Stimulated activated CD8-positive, alpha-beta memory T cell treated with anti-CD3 and anti-CD28 coated beads, Interleukin-7, amount 100 ng/mL, for 24 hours (primary cell): ENCODE data around the gene DGAT2.

ENCODE experiments used
- DNase-seq: peaks from one replicate; pipeline ENCODE4 v3.0.0-alpha.2; 2020; ENCODE audit warnings: low read depth

Gene DGAT2

GRCh38 chr11:75801362-75802020, 32.9 kb downstream of the DGAT2 start:
- DNase-seq, result no peak

DNA sequence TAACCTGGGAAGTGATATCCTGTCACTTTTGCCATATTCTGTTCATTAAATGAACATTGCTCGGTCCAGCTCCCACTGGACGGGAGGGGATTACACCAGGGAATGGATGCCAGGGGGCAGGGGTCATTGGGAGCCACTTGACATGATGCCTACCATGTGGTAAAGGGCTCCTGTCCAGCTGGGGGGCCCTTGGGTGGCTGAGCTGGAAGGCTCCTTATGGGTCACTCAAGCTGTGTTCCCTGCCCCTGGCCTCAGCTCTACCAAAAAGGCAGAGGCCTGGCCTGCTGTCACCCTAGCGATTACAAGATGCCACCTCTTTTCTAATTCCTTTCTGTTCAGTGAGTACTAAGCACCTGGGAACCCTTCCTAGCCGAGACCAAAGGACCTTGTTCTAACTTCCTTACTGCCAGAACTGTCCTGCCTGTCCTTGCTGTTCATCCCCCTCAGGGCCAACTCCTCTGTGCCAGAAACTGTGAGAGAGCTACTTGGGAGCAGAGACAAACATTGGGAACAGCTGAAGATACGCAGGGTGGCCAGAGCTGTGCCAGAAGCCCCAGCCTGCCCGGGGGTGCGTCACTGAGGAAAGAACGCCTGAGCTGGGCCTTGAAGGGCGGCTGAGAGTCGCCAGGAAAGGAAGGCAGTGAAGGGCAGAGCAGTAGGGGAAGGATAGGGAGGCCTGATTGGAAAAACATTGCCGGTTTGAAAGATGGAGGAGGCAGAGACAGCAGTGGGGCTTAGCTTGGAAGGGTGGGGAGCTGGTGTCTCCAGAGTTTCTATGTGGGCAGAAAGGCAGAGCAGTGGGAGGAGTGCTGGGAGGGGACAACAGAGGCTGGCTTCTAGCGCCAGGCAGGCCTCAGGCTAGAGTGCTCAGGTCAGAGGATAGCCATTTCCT, 33.7 kb downstream of the DGAT2 start:
- DNase-seq, result no peak

GRCh38 chr11:75802913-75803820, 34.6 kb downstream of the DGAT2 start:
- peak; percentile 55 for DNase-seq

- DNase-seq, result no peak
Observed at GRCh38 chr11:75809111-75809510, 40.5 kb downstream of the DGAT2 start.

- DNase-seq, result no peak
Observed at GRCh38 chr11:75809991-75810390, 41.4 kb downstream of the DGAT2 start.

- no peak for DNase-seq
Observed at GRCh38 chr11:75810637-75811390, 42.2 kb downstream of the DGAT2 start.

DNA sequence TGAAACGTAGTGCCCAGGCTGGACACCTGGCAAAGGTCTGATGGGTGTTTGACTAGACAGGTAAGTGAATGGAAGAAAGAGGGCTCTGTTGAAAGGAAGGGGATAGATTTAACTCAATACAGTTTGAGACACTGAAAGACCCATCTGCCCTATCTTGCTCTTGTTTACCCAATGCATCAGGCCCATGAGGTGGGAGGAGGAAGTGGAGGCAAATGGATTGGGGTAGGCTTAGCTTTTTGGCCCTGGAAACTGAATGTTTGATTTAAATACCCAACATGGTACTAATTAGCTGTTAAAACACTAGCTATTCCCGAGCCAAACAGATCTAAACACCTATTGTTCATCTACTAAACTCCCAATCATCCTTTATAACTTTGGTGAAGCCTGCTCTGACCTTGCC, 42.9 kb downstream of the DGAT2 start:
- DNase-seq, result no peak

DNA sequence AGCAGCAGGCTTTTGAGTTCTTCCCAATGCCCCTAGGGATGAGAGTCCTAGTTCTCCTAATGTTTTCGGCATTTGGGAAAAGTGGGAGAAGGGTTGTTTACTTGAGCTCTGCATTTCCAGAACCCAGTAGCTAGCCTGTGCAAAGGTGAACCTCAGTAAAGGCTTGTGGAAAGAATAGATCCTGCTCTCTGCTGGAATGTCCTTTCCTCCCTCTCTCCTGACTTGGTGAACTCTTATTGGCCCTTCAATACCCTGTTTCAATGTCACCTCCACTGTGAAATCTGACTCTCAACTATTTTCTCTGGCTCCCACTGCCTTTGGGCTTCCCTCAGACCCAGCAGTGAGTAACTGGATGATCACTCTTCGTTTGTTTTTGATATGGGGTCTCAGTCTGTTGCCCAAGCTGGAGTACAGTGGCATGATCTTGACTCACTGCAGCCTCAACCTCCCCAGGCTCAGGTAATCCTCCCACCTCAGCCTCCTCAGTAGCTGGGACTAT, 44.0 kb downstream of the DGAT2 start:
- no peak for DNase-seq

- no peak for DNase-seq
Observed at GRCh38 chr11:75813124-75813523, 44.5 kb downstream of the DGAT2 start.

DNA sequence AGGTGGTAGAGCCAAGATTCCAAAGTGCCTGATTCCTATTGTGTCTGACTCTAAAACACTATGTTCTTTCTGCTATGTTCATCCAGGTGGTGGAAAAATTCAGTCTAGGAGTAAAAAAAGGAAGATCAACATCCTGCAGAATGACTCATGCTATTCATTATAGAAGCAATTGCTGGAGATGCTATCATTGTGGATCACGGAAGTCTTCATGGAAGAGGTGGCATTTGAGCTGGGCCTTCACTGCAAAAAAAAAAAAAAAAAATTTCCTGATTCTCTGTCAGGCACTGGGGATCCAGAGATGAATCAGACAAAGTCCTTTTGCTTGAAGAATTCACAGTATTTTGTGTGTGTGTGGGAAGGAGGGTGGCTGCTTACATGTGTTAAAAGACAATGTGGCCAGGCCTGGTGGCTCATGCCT, 45.1 kb downstream of the DGAT2 start:
- no peak for DNase-seq

DNA sequence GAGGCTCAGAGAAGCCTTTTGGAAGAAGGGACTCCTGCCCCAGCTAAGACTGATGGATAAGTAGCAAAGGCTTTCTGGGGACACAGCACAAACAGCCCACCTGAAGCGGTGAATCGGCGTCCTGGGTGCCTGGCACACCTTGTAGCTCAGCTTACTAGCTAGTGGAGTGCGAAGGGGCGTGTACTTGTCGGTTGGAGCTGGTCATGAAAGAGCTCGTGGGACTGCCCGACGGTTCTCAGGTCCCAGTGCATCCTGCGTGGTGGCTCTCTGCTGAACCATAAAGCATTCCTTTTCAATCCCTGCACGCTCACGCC, 45.7 kb downstream of the DGAT2 start:
- no peak for DNase-seq

DNA sequence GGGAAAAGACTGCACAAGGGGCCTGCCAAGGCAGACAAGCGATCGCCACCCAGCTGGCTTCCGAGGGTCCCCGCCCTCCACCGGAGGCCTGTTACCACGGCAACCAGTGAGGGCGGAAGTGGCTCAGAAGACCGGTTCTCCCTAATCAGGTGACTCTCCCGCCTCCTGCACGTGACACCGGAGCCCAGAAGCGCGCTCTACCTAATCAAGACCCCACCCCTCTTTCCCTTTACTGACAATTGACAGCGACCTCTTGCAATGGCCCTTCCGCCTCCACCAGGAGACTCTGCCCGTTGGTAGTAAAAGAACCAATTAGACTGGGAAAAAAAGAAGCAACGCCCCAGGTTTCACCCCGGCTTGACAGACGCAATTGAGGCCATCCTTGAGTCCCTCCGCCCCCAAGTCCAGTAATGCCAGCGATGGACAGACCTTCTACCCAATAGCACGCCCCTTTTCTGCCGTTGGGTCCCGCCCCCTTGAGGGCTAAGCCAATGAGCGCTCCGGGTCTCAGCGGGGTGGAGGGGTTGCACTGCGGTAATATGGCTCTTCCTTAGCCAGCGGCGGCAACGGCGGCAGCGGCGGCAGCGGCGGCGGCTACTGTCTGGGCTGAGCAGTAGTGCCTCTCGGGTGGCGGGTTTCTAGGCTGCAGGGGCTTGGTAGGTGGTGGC, 46.2 kb downstream of the DGAT2 start, which contains the start of gene UVRAG:
UVRAG (plus strand) TSS at position 534 of the 668 bp plus-strand sequence. CDS start 198 bp downstream, outside the sequence.
- peak; percentile 96 for DNase-seq

GRCh38 chr11:75815345-75816168, 47.0 kb downstream of the DGAT2 start:
- peak; percentile 21 for DNase-seq

GRCh38 chr11:75816561-75817239, 48.1 kb downstream of the DGAT2 start:
- no peak for DNase-seq

- DNase-seq, result no peak
Observed at GRCh38 chr11:75820645-75821044, 52.1 kb downstream of the DGAT2 start.

- no peak for DNase-seq
Observed at GRCh38 chr11:75821202-75821601, 52.6 kb downstream of the DGAT2 start.

- DNase-seq, result no peak
Observed at GRCh38 chr11:75822541-75822940, 54.0 kb downstream of the DGAT2 start.

DNA sequence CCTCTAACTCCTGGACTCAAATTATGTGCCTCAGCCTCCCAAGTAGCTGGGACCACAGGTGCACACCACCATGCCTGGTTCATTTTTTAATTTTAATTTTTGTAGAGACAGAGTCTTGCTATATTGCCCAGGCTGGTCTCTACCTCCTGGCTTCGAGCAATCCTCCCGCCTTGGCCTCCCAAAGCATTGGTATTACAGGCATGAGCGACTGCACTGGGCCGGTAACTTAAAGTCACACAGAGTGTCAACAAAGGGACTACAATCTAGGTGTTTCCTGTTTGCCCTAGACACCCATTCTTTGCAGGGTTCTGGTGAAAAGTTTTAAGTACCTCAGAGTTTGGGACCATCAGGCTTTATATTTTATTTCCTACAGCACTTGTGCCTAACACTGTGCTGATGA, 54.8 kb downstream of the DGAT2 start:
- no peak for DNase-seq

GRCh38 chr11:75823946-75824345, 55.4 kb downstream of the DGAT2 start:
- DNase-seq, result no peak
